Measurements from ENCODE around the gene BEND7. TPM values are rescaled to one million over a fixed set of nuclear protein-coding genes. Genes with fewer than 3 reads are reported as not detected.

BEND7 gene
- total RNA-seq, 3 donors from 2014 or later = 17.1 to 33.4 (median 28.7) TPM

DNA sequence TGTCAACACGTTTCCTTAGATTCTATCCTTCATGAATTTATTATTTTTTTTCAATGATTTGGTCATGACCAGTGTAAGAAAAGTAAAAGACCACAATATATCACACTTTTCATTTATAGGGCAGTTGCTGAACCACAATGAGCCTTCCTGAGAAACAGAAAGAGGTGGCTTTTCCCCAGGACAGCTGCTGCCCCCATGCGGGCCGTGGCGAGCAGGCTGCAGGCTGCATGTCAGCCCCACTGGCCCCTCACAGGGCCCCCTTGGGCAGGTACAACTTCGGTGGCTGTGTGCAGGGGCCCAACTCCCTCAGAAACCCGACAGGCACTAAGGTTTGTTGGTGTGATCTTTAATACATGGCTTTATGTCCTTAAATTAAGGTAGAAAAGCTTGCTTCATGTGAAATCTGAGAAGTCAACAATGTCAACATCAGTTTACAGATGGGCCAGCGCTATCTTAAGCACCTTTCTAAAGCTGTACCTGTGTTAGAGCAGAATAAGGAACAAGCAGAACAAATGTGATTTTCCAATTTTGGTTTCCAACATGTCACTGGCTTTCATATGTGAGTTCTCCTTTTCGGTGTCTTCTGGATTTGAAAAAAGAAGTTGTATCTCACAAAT is 10.6 kb downstream of the BEND7 start:
- Histone ChIP-seq H3K4me3 (no peak overlapping the region), H3K4me1 (ENCODE audit: low read depth) (no peaks in the 10 kb centered on the region), H3K9me3 (no peaks in the 10 kb centered on the region), H3K36me3 (ENCODE audit: low read depth) (no peaks in the 10 kb centered on the region)
- ATAC-seq = no peak
- DNase-seq = no peak
- TF ChIP-seq, protein P1, sequence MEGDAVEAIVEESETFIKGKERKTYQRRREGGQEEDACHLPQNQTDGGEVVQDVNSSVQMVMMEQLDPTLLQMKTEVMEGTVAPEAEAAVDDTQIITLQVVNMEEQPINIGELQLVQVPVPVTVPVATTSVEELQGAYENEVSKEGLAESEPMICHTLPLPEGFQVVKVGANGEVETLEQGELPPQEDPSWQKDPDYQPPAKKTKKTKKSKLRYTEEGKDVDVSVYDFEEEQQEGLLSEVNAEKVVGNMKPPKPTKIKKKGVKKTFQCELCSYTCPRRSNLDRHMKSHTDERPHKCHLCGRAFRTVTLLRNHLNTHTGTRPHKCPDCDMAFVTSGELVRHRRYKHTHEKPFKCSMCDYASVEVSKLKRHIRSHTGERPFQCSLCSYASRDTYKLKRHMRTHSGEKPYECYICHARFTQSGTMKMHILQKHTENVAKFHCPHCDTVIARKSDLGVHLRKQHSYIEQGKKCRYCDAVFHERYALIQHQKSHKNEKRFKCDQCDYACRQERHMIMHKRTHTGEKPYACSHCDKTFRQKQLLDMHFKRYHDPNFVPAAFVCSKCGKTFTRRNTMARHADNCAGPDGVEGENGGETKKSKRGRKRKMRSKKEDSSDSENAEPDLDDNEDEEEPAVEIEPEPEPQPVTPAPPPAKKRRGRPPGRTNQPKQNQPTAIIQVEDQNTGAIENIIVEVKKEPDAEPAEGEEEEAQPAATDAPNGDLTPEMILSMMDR (IDR thresholded peaks at IDR 0.05) = no peak
- intact Hi-C loops (cut with DNase I, micrococcal nuclease) = no loop called here

DNA sequence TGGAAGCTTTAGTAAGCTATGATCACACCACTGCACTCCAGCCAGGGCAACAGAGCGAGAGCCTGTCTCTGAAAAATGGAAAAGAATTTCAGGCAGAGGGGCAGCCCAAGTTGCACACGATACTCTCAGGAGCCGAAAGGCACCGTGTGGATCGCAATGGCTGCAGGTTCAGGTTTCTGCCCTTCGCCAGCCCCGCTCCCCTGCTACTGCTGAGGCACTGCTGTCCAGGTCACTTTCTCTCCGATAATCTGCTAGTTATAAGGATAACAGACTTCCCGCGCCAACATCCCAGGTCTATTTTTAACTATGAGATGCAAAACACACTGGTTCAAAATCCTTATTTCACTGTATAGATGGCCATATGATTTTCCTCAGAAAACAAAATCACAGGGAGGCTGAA is 11.1 kb downstream of the BEND7 start:
- intact Hi-C loops (cut with DNase I, micrococcal nuclease) = no loop called here
- ATAC-seq = no peak
- H3K4me3 ChIP-seq = no peak overlapping the region
- no peaks in the 10 kb centered on the region for H3K36me3 ChIP-seq (ENCODE audit: low read depth)
- TF ChIP-seq, protein P1 (IDR thresholded peaks at IDR 0.05) = no peak
- no peaks in the 10 kb centered on the region for H3K4me1 ChIP-seq (ENCODE audit: low read depth)
- H3K9me3 ChIP-seq = no peaks in the 10 kb centered on the region
- DNase-seq = no peak

DNA sequence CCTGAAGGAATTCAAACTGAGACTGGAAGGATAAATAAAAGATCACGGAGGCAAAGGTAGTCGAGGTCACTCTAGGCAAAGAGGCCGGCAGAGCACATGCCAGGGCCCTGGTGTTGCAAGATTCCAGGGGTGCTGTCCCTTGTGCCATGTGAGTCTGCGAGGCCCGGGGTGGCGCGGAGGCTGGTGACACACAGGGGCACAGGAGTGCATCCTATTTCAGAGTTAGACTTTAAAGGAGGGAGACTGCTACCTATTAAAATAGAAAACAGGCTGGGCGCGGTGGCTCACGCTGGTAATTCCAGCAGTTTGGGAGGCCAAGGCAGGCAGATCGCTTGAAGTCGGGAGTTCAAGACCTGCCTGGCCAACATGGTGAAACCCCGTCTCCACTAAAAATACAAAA is 12.6 kb downstream of the BEND7 start:
- Histone ChIP-seq H3K9me3 (no peaks in the 10 kb centered on the region), H3K4me1 (ENCODE audit: low read depth) (no peaks in the 10 kb centered on the region), H3K4me3 (no peak overlapping the region), H3K36me3 (ENCODE audit: low read depth) (no peaks in the 10 kb centered on the region)
- no peak for DNase-seq
- TF ChIP-seq, protein P1 (IDR thresholded peaks at IDR 0.05) = no peak
- ATAC-seq = no peak
- intact Hi-C loops (cut with DNase I, micrococcal nuclease) = no loop called here

DNA sequence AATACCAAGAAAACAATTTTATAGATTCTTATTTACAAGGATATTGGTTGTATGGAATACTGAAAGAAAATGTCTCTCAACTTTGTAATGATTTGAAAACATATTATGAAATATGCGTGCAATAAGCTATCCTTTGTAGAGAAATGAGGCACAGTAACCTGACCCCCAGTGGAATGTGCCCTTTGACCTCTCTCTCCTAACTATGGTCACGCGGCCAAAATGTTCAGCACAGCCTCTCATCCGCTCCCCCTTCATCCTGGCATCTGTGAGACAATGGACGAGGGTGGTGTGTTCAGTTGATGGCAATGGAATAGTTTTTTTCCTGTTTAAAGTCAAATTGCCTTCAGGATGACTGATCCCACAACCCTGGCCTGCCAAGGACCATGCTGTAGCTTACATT is 13.3 kb downstream of the BEND7 start:
- no peak for DNase-seq
- TF ChIP-seq, protein P1 (IDR thresholded peaks at IDR 0.05) = no peak
- no peaks in the 10 kb centered on the region for H3K9me3 ChIP-seq
- ATAC-seq = no peak
- H3K4me3 ChIP-seq = no peak overlapping the region
- H3K4me1 ChIP-seq (ENCODE audit: low read depth) = no peaks in the 10 kb centered on the region
- H3K36me3 ChIP-seq (ENCODE audit: low read depth) = no peaks in the 10 kb centered on the region
- intact Hi-C loops (cut with DNase I, micrococcal nuclease) = no loop called here

DNA sequence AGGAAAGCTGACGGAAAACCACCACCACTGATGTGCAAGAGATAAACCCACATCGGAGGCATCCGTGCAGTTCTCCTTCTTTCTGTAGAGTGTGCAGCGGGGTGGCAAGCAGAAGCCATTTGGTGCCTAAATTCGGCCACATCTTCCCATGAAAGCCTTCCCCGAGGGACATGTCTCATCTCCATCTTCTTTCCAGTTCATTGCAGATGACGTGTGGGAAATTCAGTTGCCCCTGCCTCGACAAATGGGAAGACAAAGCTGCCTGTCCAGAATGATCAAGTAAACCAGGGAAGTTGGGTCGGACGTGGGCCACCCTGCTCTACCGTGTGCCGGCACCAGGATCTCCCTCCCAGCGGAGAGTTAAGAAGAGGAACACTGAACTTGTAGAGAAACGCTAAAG is 14.5 kb downstream of the BEND7 start:
- no peak overlapping the region for H3K4me3 ChIP-seq

More for the DNA sequence above, 14.5 kb downstream of the BEND7 start:
- intact Hi-C loops (cut with DNase I, micrococcal nuclease) = no loop called here
- H3K36me3 ChIP-seq (ENCODE audit: low read depth) = no peaks in the 10 kb centered on the region
- TF ChIP-seq, protein P1 (IDR thresholded peaks at IDR 0.05) = no peak
- DNase-seq (no peak), ATAC-seq (no peak)
- no peaks in the 10 kb centered on the region for H3K4me1 ChIP-seq (ENCODE audit: low read depth)
- no peaks in the 10 kb centered on the region for H3K9me3 ChIP-seq
